Mammary epithelial cell (primary cell): ENCODE measurements around the gene WDR55.
"Not testable (repeated sequence)": the region's sequence is repeated elsewhere in the genome, so short reads cannot be mapped to it uniquely, and the experiment has no call there.

Experiments
- EZH2 ChIP-seq: IDR thresholded peaks from 2 replicates; pipeline ENCODE4 v1.6.1; 2012; ENCODE audit warnings: low read length, inconsistent platforms, borderline replicate concordance
- TF ChIP-seq, protein P1 (sequence below), 2 donors: IDR thresholded peaks in 1 of 2; conservative IDR thresholded peaks in 1 of 2; 2 replicates each; pipeline ENCODE4 v1.5.1; 2011 to 2012; ENCODE audit warnings: inconsistent platforms in 2 of 2, low read length in 2 of 2, mild to moderate bottlenecking in 2 of 2, control low read depth in 1 of 2, low read depth in 1 of 2; ENCODE audit not compliant: insufficient read depth in 1 of 2; ENCODE audit errors: extremely low read depth in 1 of 2

DNA sequence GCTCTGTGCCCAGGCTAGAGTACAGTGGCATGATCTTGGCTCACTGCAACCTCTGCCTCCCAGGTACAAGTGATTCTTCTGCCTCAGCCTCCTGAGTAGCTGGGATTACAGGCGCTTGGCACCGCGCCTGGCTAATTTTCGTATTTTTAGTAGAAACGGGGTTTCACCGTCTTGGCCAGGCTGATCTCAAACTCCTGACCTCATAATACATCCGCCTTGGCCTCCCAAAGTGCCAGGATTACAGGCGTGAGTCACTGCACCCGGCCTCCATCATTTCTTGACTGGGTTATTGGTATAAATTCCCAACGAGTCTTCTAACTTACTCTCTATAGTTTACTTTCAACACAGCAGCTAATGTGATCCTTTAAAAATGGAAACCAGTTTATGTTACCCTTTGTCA lies 39.8 kb upstream of the WDR55 start:
- TF ChIP-seq, protein P1, sequence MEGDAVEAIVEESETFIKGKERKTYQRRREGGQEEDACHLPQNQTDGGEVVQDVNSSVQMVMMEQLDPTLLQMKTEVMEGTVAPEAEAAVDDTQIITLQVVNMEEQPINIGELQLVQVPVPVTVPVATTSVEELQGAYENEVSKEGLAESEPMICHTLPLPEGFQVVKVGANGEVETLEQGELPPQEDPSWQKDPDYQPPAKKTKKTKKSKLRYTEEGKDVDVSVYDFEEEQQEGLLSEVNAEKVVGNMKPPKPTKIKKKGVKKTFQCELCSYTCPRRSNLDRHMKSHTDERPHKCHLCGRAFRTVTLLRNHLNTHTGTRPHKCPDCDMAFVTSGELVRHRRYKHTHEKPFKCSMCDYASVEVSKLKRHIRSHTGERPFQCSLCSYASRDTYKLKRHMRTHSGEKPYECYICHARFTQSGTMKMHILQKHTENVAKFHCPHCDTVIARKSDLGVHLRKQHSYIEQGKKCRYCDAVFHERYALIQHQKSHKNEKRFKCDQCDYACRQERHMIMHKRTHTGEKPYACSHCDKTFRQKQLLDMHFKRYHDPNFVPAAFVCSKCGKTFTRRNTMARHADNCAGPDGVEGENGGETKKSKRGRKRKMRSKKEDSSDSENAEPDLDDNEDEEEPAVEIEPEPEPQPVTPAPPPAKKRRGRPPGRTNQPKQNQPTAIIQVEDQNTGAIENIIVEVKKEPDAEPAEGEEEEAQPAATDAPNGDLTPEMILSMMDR (conservative IDR thresholded peaks at IDR 0.05 in 1 of 2, IDR thresholded peaks at IDR 0.05 in 1 of 2; ENCODE audit: extremely low read depth in 1 of 2, insufficient read depth in 1 of 2, low read depth in 1 of 2, low read length in 2 of 2): not testable (repeated sequence)
- not testable (repeated sequence) for TF ChIP-seq EZH2
